PFSK-1 (cell line): ENCODE measurements around the gene NFS1.

Experiments used
- FOXP2 ChIP-seq: optimal IDR thresholded peaks from 2 replicates; pipeline ENCODE3; 2011; ENCODE audit warnings: borderline replicate concordance, control low read depth, inconsistent platforms; ENCODE audit not compliant: insufficient read depth; ENCODE audit errors: extremely low read length, extremely low read depth
- POLR2AphosphoS5 ChIP-seq: IDR thresholded peaks from 2 replicates; pipeline ENCODE4 v1.6.1; 2012; ENCODE audit warnings: low read depth, mild to moderate bottlenecking, control low read depth, low read length, moderate library complexity
- SIN3A ChIP-seq: IDR thresholded peaks from 2 replicates; pipeline ENCODE4 v1.6.1; 2012; ENCODE audit warnings: mild to moderate bottlenecking, low read length, moderate library complexity, borderline replicate concordance; ENCODE audit not compliant: insufficient read depth
- TAF1 ChIP-seq: IDR thresholded peaks from 2 replicates; pipeline ENCODE4 v1.6.1; 2012; ENCODE audit warnings: low read length, control low read depth, borderline replicate concordance; ENCODE audit not compliant: insufficient read depth
- TF ChIP-seq, protein P1 (sequence below), 2 experiments: IDR thresholded peaks; 2 replicates each; pipeline versions ENCODE4 v1.6.1 to v1.8.0; 2011 to 2012; ENCODE audit warnings: low read depth in 2 of 2, low read length in 2 of 2, control low read depth in 1 of 2, inconsistent platforms in 1 of 2, mild to moderate bottlenecking in 1 of 2, moderate library complexity in 1 of 2; ENCODE audit not compliant: insufficient read depth in 1 of 2

NFS1 gene

DNA sequence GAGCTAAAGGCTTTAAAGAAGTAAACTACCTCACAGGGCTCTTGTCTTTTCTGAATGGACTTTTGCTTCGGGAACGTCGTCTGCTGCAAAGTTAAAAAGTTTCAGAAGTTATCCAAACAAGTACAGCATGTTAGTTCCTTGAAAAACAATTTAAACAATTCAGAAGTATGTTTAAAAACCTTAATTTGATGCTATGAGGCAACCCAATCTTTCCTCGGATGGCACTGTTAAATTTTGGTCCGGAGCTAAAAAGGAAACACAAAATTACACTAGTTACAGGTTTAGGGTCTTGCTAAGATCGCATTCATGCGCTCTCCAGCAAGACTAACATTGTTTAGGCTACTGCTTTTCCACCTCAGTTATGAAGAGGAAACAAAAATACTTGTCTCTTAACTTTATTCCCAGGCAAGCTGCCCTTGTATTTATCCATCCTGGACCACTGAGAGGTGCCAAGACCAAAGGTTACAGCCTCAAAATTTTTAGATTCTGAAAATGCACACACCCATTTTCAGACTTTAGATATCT, 30.2 kb upstream of the NFS1 start:
- TF ChIP-seq FOXP2 (no peak), SIN3A (no peak), TAF1 (no peak), POLR2AphosphoS5 (no peak)
- TF ChIP-seq, protein P1, sequence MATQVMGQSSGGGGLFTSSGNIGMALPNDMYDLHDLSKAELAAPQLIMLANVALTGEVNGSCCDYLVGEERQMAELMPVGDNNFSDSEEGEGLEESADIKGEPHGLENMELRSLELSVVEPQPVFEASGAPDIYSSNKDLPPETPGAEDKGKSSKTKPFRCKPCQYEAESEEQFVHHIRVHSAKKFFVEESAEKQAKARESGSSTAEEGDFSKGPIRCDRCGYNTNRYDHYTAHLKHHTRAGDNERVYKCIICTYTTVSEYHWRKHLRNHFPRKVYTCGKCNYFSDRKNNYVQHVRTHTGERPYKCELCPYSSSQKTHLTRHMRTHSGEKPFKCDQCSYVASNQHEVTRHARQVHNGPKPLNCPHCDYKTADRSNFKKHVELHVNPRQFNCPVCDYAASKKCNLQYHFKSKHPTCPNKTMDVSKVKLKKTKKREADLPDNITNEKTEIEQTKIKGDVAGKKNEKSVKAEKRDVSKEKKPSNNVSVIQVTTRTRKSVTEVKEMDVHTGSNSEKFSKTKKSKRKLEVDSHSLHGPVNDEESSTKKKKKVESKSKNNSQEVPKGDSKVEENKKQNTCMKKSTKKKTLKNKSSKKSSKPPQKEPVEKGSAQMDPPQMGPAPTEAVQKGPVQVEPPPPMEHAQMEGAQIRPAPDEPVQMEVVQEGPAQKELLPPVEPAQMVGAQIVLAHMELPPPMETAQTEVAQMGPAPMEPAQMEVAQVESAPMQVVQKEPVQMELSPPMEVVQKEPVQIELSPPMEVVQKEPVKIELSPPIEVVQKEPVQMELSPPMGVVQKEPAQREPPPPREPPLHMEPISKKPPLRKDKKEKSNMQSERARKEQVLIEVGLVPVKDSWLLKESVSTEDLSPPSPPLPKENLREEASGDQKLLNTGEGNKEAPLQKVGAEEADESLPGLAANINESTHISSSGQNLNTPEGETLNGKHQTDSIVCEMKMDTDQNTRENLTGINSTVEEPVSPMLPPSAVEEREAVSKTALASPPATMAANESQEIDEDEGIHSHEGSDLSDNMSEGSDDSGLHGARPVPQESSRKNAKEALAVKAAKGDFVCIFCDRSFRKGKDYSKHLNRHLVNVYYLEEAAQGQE (IDR thresholded peaks at IDR 0.05; ENCODE audit: insufficient read depth in 1 of 2, low read depth in 2 of 2, low read length in 2 of 2), result no peak

DNA sequence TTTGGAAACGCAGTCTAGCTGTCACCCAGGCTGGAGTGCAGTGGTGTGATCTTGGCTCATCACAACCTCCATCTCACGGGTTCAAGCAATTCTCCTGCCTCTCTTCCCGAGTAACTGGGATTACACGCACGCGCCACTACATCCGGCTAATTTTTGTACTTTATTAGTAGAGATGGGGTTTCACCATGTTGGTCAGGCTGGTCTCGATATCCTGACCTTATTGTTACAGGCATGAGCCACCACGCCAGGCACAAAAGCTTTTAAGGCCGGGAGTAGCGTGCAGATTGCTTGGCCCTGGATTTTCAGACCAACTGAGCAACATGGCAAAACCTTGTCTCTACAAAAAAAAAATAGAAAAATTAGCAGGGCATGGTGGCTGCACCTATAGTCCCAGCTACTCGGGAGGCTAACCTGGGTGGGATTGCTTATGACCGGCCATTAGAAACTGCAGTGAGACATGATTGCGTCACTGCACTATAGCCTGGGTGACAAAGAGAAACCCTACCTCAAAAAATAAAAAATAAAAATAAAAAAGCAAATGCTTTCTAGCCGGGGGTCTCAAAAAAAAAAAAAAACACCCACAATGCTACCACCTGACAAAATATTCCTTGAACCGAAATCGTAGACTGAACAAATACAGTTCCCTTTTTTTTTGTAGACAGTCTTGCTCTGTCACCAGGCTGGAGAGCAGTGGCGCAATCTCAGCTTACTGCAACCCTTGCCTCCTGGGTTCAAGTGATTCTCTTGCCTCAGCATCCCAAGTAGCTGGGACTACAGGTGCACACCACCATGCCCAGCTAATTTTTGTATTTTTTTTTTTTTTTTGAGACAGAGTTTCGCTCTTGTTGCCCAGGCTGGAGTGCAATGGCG, 27.9 kb upstream of the NFS1 start:
- TF ChIP-seq FOXP2 (no peak), POLR2AphosphoS5 (no peak), TAF1 (no peak), SIN3A (no peak)
- TF ChIP-seq, protein P1 (IDR thresholded peaks at IDR 0.05; ENCODE audit: insufficient read depth in 1 of 2, low read depth in 2 of 2, low read length in 2 of 2), result no peak

DNA sequence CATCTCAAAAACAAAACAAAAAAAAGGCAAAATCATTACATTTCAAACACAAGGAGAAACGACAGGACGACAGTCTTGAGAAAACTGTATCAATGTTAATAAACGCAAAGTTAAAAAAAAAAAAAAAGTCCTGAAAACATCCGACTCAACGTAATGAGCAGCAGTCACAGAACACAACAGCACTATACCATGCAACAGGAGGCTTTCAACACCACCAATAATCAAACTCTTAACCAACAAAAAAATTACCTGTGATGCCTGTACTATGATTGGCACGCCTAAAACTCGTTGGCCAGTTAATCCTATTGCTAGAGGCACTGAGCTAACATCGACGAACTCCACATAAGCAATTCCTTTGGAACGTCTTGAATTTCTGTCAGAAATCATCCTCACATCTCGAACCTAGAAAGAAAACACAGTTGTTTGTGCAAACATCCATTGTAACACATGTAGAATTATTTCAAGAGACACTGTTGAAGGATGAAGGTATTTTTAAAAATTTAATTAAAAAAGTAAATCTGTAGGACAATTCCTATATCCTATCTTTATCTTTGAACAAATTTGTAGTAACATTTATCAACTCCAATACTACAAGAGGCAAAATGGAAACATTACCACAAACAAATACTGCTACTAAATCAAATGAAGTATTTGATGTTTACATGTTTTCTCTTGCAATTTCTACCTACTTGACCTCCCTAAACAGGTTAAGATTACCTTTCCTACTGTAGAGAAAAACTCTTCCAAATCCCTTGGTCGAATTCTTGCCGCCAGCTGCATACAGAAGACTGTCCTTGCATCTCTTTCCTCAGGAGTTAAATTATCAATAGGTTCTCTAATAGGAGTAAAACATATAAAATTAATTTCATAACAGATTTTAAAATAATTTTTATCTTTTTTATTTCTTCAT, 25.4 kb upstream of the NFS1 start:
- peak; percentile 35; the same call in 1 of the 2 replicates for TF ChIP-seq POLR2AphosphoS5
- no peak for TF ChIP-seq FOXP2

DNA sequence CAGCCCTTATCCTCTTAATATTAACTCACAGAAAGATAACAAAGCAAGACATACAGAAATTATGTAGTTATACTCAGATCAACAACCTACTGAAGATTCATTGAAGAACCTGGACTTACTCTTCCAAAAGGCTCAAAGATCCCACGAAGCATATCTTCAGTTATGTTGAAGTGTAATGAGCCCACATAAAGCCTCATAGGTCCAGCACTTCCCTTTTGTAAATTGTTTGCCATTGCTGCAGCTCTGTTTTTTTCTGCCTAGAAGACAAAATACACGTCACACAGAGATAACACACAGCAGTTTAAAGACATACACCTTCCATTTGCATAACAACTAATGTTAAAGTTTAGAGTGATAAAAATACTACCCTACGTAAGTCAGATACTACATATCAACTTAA, 22.5 kb upstream of the NFS1 start:
- TF ChIP-seq POLR2AphosphoS5, result 0 out of 2 replicates have a peak, but pooled peaks have one; percentile 31
- no peak for TF ChIP-seq FOXP2
- no peak for TF ChIP-seq TAF1

DNA sequence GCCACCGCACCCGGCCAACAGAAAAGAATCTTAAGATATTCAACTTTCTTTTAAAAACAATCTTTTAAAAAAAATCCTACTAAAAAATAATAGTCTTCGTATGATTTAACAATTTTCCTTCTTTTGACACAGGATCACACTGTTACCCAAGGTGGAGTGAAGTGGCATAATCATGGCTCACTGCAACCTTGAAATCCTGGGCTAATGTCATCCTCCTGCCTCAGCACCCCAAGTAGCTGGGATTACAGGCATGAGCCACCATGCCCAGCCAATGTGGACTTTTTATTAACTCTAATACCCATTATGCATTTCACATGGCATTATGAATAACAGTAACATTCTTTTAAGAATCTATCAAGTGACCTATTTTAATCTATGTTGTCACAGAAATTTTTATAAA, 22.1 kb upstream of the NFS1 start:
- TF ChIP-seq POLR2AphosphoS5 (no peak), SIN3A (no peak), TAF1 (no peak), FOXP2 (no peak)
- TF ChIP-seq, protein P1 (IDR thresholded peaks at IDR 0.05; ENCODE audit: insufficient read depth in 1 of 2, low read depth in 2 of 2, low read length in 2 of 2), result no peak
